Activated CD8-positive, alpha-beta T cell treated with anti-CD3 and anti-CD28 coated beads for 36 hours (primary cell): ENCODE results near the gene EEF2K. TPM values are rescaled to one million over a fixed set of nuclear protein-coding genes. Genes with fewer than 3 reads are reported as not detected.
A peak's percentile ranks its signal among the peaks of the same experiment; 100 is the strongest.
"Not testable (repeated sequence)": the region's sequence is repeated elsewhere in the genome, so short reads cannot be mapped to it uniquely, and the experiment has no call there.

Experiments
- ATAC-seq: fragments of 200-7000 bp; cut with Tn5 transposase; one replicate; pipeline ENCODE4 v1.10.0; 2021; ENCODE audit warnings: mild to moderate bottlenecking, moderate library complexity
- CTCF ChIA-PET: fragments of 350-600 bp; sonication (Branson Sonifier 250); formaldehyde crosslinking; loops from one replicate; lab custom pipeline; 2021; ENCODE audit warnings: antibody characterized with exemption; lab: Charles Lee
- POLR2A ChIA-PET: fragments of 350-600 bp; sonication (Branson Sonifier 250); formaldehyde crosslinking; loops from one replicate; lab custom pipeline; 2021; ENCODE audit warnings: antibody characterized with exemption; lab: Charles Lee
- DNase-seq: peaks from one replicate; pipeline ENCODE4 v3.0.0-alpha.2; 2020
- H3K27ac Mint-ChIP-seq: one replicate; pipeline ENCODE4 v1.8.0; 2021; ENCODE audit warnings: mild to moderate bottlenecking, mixed read lengths
- H3K27me3 Mint-ChIP-seq: one replicate; pipeline ENCODE4 v1.8.0; 2021; ENCODE audit warnings: mixed read lengths
- H3K36me3 Mint-ChIP-seq: one replicate; pipeline ENCODE4 v1.8.0; 2021; ENCODE audit warnings: low read depth, mixed read lengths
- H3K4me1 Mint-ChIP-seq: one replicate; pipeline ENCODE4 v1.8.0; 2021; ENCODE audit warnings: low read depth, mixed read lengths
- H3K4me3 Mint-ChIP-seq: one replicate; pipeline ENCODE4 v1.8.0; 2021; ENCODE audit warnings: mild to moderate bottlenecking, moderate library complexity, mixed read lengths
- H3K9me3 Mint-ChIP-seq: one replicate; pipeline ENCODE4 v1.8.0; 2021; ENCODE audit warnings: mixed read lengths
- CTCF ChIP-seq: fragments of 200-600 bp; IDR thresholded peaks from one replicate; pipeline ENCODE4 v1.8.0; 2022; ENCODE audit warnings: antibody characterized with exemption, mild to moderate bottlenecking
- intact Hi-C: fragments of 100-400 bp; cut with micrococcal nuclease; formaldehyde crosslinking; loops from one replicate; pipeline ENCODE4 v1.10.0; 2022
- total RNA-seq, 2 experiments: library from RNA; stranded (reverse); gene quantifications; one replicate each; pipeline ENCODE4 v1.2.3, GENCODE V29; 2021

Gene EEF2K
- total RNA-seq, 2 experiments from 2014 or later: 28.6 to 31.2 TPM

- Mint-ChIP-seq H3K9me3 (no peaks in the 10 kb centered on the region), H3K36me3 (peaks cover 43% of the 10 kb centered on the region), H3K27ac (peak overlapping the region; percentile 56), H3K4me3 (peak overlapping the region; percentile 3), H3K4me1 (peaks cover 41% of the 10 kb centered on the region), H3K27me3 (no peaks in the 10 kb centered on the region)
- DNase-seq (peak; percentile 67), ATAC-seq (no peak)
- TF ChIP-seq CTCF: peak; percentile 68
- ChIA-PET CTCF (interaction anchor here (0.6 to 2.9 kb wide), 22 partner anchors 9 to 112 kb away, joined by 3 to 34 read pairs (median 4); partner anchors contain the start of gene EEF2K), POLR2A (interaction anchor here (0.8 to 1.8 kb wide), 5 partner anchors 8 to 104 kb away, joined by 3 to 8 read pairs (median 4); no protein-coding TSS in a partner anchor)
- intact Hi-C loops: no loop called here
Measured at GRCh38 chr16:22300427-22301071, 94.5 kb downstream of the EEF2K start.

- H3K9me3 Mint-ChIP-seq, H3K4me3 Mint-ChIP-seq, H3K27me3 Mint-ChIP-seq, intact Hi-C loops, ATAC-seq, H3K27ac Mint-ChIP-seq, DNase-seq: not testable (repeated sequence)
- H3K36me3 Mint-ChIP-seq: peaks cover 46% of the 10 kb centered on the region
- H3K4me1 Mint-ChIP-seq: peaks cover 37% of the 10 kb centered on the region
- ChIA-PET POLR2A (interaction anchor here (1.6 to 1.8 kb wide), 2 partner anchors 7 to 11 kb away, joined by 4 to 8 read pairs; no protein-coding TSS in a partner anchor), CTCF (interaction anchor here (0.6 to 2.9 kb wide), 9 partner anchors 8 to 107 kb away, joined by 3 to 34 read pairs (median 8); partner anchors contain the start of gene EEF2K)
Measured at GRCh38 chr16:22301423-22301822, 95.3 kb downstream of the EEF2K start.

DNA sequence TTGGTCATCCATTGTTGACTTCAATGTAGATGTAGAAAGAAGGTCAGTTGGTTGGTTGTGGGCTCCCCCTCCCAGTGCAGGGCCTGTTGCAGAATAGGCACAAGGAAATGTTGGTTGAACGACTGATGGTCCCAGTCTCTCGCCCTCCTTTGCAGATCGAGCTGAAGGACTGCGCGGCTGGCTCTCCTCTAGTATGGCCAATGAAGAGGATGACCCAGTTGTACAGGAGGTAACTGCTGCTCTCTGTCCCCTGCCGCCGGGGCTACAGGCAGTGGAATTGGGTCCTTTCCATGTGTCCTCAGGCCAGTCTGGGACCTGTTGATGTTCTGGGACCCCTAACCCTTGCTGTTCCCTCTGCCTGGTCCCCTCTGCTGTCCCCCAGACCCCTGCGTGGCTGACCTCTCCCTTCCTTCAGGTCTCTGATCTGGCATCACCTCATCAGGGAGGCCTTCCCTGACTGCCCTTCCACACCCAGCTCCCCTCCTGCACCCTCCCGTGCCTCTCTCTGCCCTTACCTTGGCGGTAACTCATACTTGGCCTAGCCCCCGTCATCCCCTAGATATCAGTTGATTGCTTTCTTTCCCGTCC lies 96.8 kb downstream of the EEF2K start:
- Mint-ChIP-seq H3K36me3 (peaks cover 45% of the 10 kb centered on the region), H3K27ac (peak overlapping the region; percentile 14), H3K9me3 (no peaks in the 10 kb centered on the region), H3K4me3 (no peak overlapping the region), H3K4me1 (peaks cover 37% of the 10 kb centered on the region), H3K27me3 (no peaks in the 10 kb centered on the region)
- ChIA-PET POLR2A (interaction anchor here (1.2 kb wide), 1 partner anchor 11 kb away, joined by 4 read pairs; no protein-coding TSS in a partner anchor), CTCF (no interaction called here)
- intact Hi-C loops: no loop called here
- no peak for TF ChIP-seq CTCF
- ATAC-seq: no peak
- DNase-seq: no peak

GRCh38 chr16:22304411-22304810 lies 98.3 kb downstream of the EEF2K start:
- ChIA-PET POLR2A (interaction anchor here (1.2 kb wide), 1 partner anchor 10 kb away, joined by 4 read pairs; no protein-coding TSS in a partner anchor), CTCF (no interaction called here)
- ATAC-seq (no peak), DNase-seq (no peak)
- Mint-ChIP-seq H3K27ac (no peak overlapping the region), H3K9me3 (no peaks in the 10 kb centered on the region), H3K27me3 (no peaks in the 10 kb centered on the region), H3K36me3 (peaks cover 39% of the 10 kb centered on the region), H3K4me1 (peaks cover 28% of the 10 kb centered on the region), H3K4me3 (no peak overlapping the region)
- TF ChIP-seq CTCF: no peak
- intact Hi-C loops: no loop called here

- CTCF ChIA-PET: no interaction called here
- Mint-ChIP-seq H3K4me1 (peaks cover 12% of the 10 kb centered on the region), H3K4me3 (no peak overlapping the region), H3K27ac (no peak overlapping the region), H3K36me3 (peaks cover 37% of the 10 kb centered on the region), H3K27me3 (no peaks in the 10 kb centered on the region), H3K9me3 (no peaks in the 10 kb centered on the region)
- DNase-seq (no peak), ATAC-seq (no peak)
- TF ChIP-seq CTCF: no peak
- POLR2A ChIA-PET: no interaction called here
- intact Hi-C loops: no loop called here
Measured at GRCh38 chr16:22306788-22307187, 100.7 kb downstream of the EEF2K start.
